ENCODE data around the gene UIMC1.
A peak's percentile ranks its signal among the peaks of the same experiment; 100 is the strongest.

- no peak for TF ChIP-seq POLR2A (IDR thresholded peaks at IDR 0.05)
- peak; percentile 13 to 68 (median 41) for TF ChIP-seq CTCF (IDR thresholded peaks at IDR 0.05)
- TF ChIP-seq EP300 (IDR thresholded peaks at IDR 0.05), result no peak
- TF ChIP-seq POLR2AphosphoS5 (IDR thresholded peaks at IDR 0.05), result peak in 2 of 4 donors; percentile 5 to 44
These were observed 837 bp downstream of the UIMC1 start for GRCh38 chr5:177005619-177006264.
